WTC11 (cell line): ENCODE data around the gene PDZK1IP1. TPM values are rescaled to one million over a fixed set of nuclear protein-coding genes. Genes with fewer than 3 reads are reported as not detected.

Source experiments
- ATAC-seq: fragments of 200-7000 bp; cut with Tn5 transposase; 2 replicates; pipeline ENCODE4 v1.10.0; 2021; ENCODE audit warnings: mild to moderate bottlenecking, moderate library complexity
- CTCF ChIA-PET: fragments of 300-600 bp; sonication (Branson Sonifier 250); formaldehyde crosslinking; loops from one replicate; lab custom pipeline; 2021; ENCODE audit warnings: antibody characterized with exemption; lab: Charles Lee
- POLR2A ChIA-PET: fragments of 350-600 bp; sonication (Branson Sonifier 250); formaldehyde crosslinking; loops from one replicate; lab custom pipeline; 2021; ENCODE audit warnings: antibody characterized with exemption; lab: Charles Lee
- DNase-seq: peaks from one replicate; pipeline ENCODE4 v3.0.0; 2021; ENCODE audit warnings: low spot score
- H3K27ac Mint-ChIP-seq: 2 replicates; pipeline ENCODE4 v1.8.0; 2021; ENCODE audit warnings: mixed read lengths
- H3K27me3 Mint-ChIP-seq: 2 replicates; pipeline ENCODE4 v1.8.0; 2021; ENCODE audit warnings: low read depth, mild to moderate bottlenecking, moderate library complexity, mixed read lengths
- H3K36me3 Mint-ChIP-seq: 2 replicates; pipeline ENCODE4 v1.8.0; 2021; ENCODE audit warnings: mixed read lengths
- H3K4me1 Mint-ChIP-seq: 2 replicates; pipeline ENCODE4 v1.8.0; 2022; ENCODE audit warnings: mixed read lengths
- H3K4me3 Mint-ChIP-seq: 2 replicates; pipeline ENCODE4 v1.8.0; 2021; ENCODE audit warnings: mild to moderate bottlenecking, moderate library complexity, mixed read lengths
- H3K9me3 Mint-ChIP-seq: 2 replicates; pipeline ENCODE4 v1.8.0; 2021; ENCODE audit warnings: mixed read lengths
- ATF1 ChIP-seq: sonication (generic); formaldehyde crosslinking; IDR thresholded peaks from 2 replicates; pipeline ENCODE4 v1.8.1; 2023; ENCODE audit warnings: mild to moderate bottlenecking, moderate library complexity, missing genetic modification reagents
- ESRRA ChIP-seq: sonication (generic); formaldehyde crosslinking; IDR thresholded peaks from 2 replicates; pipeline ENCODE4 v1.8.1; 2022; ENCODE audit warnings: mild to moderate bottlenecking, missing genetic modification reagents, borderline replicate concordance
- FOXJ3 ChIP-seq: sonication (generic); formaldehyde crosslinking; IDR thresholded peaks from 2 replicates; pipeline ENCODE4 v1.9.0; 2021; ENCODE audit warnings: missing genetic modification reagents, mild to moderate bottlenecking, borderline replicate concordance
- FOXK1 ChIP-seq: sonication (generic); formaldehyde crosslinking; IDR thresholded peaks from 2 replicates; pipeline ENCODE4 v1.8.0; 2022; ENCODE audit warnings: mild to moderate bottlenecking, moderate library complexity, missing genetic modification reagents
- GRHL2 ChIP-seq: fragments of 250-450 bp; sonication (Bioruptor Pico); IDR thresholded peaks from 2 replicates; pipeline ENCODE4 v1.8.0; 2022; ENCODE audit warnings: mild to moderate bottlenecking, moderate library complexity; ENCODE audit not compliant: insufficient replicate concordance, severe bottlenecking
- IRF2 ChIP-seq: sonication (generic); formaldehyde crosslinking; IDR thresholded peaks from 2 replicates; pipeline ENCODE4 v1.8.0; 2022; ENCODE audit warnings: low read depth, missing genetic modification reagents, borderline replicate concordance
- MYBL2 ChIP-seq: sonication (generic); formaldehyde crosslinking; IDR thresholded peaks from 2 replicates; pipeline ENCODE4 v1.8.1; 2023; ENCODE audit warnings: mild to moderate bottlenecking, moderate library complexity, missing genetic modification reagents
- PRRX2 ChIP-seq: fragments of 250-450 bp; sonication (Bioruptor Pico); IDR thresholded peaks from 2 replicates; pipeline ENCODE4 v1.8.0; 2021; ENCODE audit warnings: mild to moderate bottlenecking
- RORB ChIP-seq: fragments of 250-450 bp; sonication (Bioruptor Pico); IDR thresholded peaks from 2 replicates; pipeline ENCODE4 v1.9.0; 2021; ENCODE audit warnings: mild to moderate bottlenecking
- SP1 ChIP-seq: sonication (generic); formaldehyde crosslinking; conservative IDR thresholded peaks from 2 replicates; pipeline ENCODE4 v1.8.1; 2022; ENCODE audit warnings: missing genetic modification reagents
- TEAD1 ChIP-seq: sonication (generic); formaldehyde crosslinking; IDR thresholded peaks from 2 replicates; pipeline ENCODE4 v1.8.0; 2022; ENCODE audit warnings: mild to moderate bottlenecking, missing genetic modification reagents
- ZNF317 ChIP-seq: sonication (generic); formaldehyde crosslinking; IDR thresholded peaks from 2 replicates; pipeline ENCODE4 v1.8.1; 2023; ENCODE audit warnings: low read depth, mild to moderate bottlenecking, moderate library complexity, missing genetic modification reagents, borderline replicate concordance
- ZNF416 ChIP-seq: fragments of 250-450 bp; sonication (Bioruptor Pico); IDR thresholded peaks from 2 replicates; pipeline ENCODE4 v1.9.0; 2021; ENCODE audit warnings: mild to moderate bottlenecking, inconsistent platforms
- ZNF671 ChIP-seq: fragments of 250-450 bp; sonication (Bioruptor Pico); IDR thresholded peaks from 2 replicates; pipeline ENCODE4 v1.8.0; 2021; ENCODE audit warnings: mild to moderate bottlenecking
- total RNA-seq: library from RNA; stranded (reverse); gene quantifications from 3 replicates; pipeline ENCODE4 v1.2.3, GENCODE V29; 2021
- TF ChIP-seq, protein P1 (sequence below): fragments of 250-450 bp; sonication (Bioruptor Pico); IDR thresholded peaks from 2 replicates; pipeline ENCODE4 v1.9.0; 2021; ENCODE audit warnings: mild to moderate bottlenecking, borderline replicate concordance
- TF ChIP-seq, protein P2 (sequence below): fragments of 250-450 bp; sonication (Bioruptor Pico); IDR thresholded peaks from 2 replicates; pipeline ENCODE4 v1.9.0; 2021; ENCODE audit warnings: moderate library complexity, mild to moderate bottlenecking, inconsistent platforms, borderline replicate concordance
- TF ChIP-seq, protein P3 (sequence below): sonication (generic); formaldehyde crosslinking; IDR thresholded peaks from 2 replicates; pipeline ENCODE4 v1.8.1; 2022; ENCODE audit warnings: low read depth, mild to moderate bottlenecking, moderate library complexity, missing genetic modification reagents, borderline replicate concordance
- TF ChIP-seq, protein P4 (sequence below): sonication (generic); formaldehyde crosslinking; IDR thresholded peaks from 2 replicates; pipeline ENCODE4 v1.8.1; 2023; ENCODE audit warnings: mild to moderate bottlenecking, missing genetic modification reagents, moderate library complexity
- TF ChIP-seq, protein P5 (sequence below): fragments of 250-450 bp; sonication (Bioruptor Pico); conservative IDR thresholded peaks from 2 replicates; pipeline ENCODE4 v1.9.0; 2021; ENCODE audit warnings: mild to moderate bottlenecking

Gene PDZK1IP1
- total RNA-seq, 1 experiment from 2014 or later = not detected

DNA sequence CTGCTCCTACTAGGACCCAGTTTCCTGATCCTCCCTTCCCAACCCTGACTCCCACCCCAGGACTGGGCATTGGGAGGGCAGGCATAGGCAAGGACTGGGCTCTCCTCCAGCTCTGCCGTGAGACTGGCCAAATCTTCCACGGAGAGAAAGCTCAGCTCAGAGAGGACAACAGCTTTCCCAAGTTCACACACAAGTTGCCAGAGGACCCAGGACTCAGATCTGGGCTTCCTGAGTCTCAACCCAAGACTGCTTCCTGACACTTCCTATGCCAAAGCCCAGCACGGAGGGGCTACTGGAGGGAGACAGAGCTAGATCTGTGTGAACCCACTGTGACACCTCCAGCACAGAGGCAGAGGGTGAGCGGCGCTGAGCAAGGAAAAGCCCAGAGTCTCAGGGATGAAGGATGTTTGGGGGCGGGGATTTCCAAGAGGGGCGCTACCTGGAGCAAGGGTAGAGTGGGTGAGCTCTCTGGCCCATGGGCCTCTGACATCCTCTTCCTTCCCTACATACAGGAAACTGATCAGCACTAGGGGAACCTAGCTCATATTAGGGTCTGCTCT, 7.1 kb downstream of the PDZK1IP1 start:
- H3K27me3 Mint-ChIP-seq = peaks cover 46% of the 10 kb centered on the region
- TF ChIP-seq FOXK1 (CRISPR knock-in tag) = no peak
- no peak for TF ChIP-seq ZNF317
- TF ChIP-seq, protein P1, sequence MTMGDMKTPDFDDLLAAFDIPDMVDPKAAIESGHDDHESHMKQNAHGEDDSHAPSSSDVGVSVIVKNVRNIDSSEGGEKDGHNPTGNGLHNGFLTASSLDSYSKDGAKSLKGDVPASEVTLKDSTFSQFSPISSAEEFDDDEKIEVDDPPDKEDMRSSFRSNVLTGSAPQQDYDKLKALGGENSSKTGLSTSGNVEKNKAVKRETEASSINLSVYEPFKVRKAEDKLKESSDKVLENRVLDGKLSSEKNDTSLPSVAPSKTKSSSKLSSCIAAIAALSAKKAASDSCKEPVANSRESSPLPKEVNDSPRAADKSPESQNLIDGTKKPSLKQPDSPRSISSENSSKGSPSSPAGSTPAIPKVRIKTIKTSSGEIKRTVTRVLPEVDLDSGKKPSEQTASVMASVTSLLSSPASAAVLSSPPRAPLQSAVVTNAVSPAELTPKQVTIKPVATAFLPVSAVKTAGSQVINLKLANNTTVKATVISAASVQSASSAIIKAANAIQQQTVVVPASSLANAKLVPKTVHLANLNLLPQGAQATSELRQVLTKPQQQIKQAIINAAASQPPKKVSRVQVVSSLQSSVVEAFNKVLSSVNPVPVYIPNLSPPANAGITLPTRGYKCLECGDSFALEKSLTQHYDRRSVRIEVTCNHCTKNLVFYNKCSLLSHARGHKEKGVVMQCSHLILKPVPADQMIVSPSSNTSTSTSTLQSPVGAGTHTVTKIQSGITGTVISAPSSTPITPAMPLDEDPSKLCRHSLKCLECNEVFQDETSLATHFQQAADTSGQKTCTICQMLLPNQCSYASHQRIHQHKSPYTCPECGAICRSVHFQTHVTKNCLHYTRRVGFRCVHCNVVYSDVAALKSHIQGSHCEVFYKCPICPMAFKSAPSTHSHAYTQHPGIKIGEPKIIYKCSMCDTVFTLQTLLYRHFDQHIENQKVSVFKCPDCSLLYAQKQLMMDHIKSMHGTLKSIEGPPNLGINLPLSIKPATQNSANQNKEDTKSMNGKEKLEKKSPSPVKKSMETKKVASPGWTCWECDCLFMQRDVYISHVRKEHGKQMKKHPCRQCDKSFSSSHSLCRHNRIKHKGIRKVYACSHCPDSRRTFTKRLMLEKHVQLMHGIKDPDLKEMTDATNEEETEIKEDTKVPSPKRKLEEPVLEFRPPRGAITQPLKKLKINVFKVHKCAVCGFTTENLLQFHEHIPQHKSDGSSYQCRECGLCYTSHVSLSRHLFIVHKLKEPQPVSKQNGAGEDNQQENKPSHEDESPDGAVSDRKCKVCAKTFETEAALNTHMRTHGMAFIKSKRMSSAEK = no peak
- TF ChIP-seq, all 79 proteins: peak for 0
- Mint-ChIP-seq H3K9me3 (no peaks in the 10 kb centered on the region), H3K4me1 (peaks cover 19% of the 10 kb centered on the region), H3K36me3 (no peaks in the 10 kb centered on the region), H3K27ac (no peak overlapping the region), H3K4me3 (no peak overlapping the region)
- ATAC-seq (no peak), DNase-seq (no peak)
- ChIA-PET POLR2A (no interaction called here), CTCF (interaction anchor here (1.0 to 2.2 kb wide), 4 partner anchors 10 to 249 kb away, joined by 3 to 9 read pairs (median 6); no protein-coding TSS in a partner anchor)

DNA sequence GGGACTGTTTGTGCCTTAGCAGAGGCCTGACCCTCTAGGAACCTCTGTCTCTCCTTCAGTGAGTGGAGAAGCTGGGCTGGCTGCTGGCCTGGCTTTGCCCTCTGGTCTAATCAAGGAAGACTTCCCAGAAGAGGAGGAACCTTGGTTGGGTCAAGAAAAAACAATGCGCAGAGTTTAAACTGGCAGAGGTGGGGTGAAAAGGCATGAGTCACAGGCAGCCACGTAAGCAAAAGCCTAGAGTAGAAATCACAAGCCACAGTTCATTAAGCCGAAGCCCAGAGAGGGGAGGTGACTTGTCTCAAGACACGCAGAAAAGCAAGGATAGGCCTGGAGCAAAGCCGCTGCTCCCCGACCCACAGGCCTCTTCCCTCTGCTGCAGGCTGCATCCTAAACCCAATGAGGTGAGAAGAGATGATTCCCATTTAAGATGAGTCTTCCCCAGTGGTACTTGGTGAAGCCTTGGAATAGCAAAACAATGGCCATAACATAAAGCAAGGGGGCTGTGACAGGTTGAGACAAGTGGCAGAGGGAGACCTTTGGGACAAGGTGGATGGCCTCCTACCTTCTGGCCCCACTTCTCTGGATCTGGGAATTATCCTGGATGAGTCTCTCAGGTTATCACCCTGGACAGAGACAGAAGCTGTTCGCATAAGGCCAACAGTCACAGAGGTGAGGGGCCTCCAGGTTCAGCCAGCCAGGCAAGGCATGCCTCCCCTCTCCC, 7.7 kb downstream of the PDZK1IP1 start:
- Mint-ChIP-seq H3K36me3 (no peaks in the 10 kb centered on the region), H3K27ac (no peak overlapping the region)
- CTCF ChIA-PET = interaction anchor here (1.0 to 4.8 kb wide), 4 partner anchors 9 to 250 kb away, joined by 3 to 152 read pairs (median 5); partner anchors contain the start of gene PDZK1IP1
- TF ChIP-seq ATF1 (CRISPR knock-in tag) (no peak), GRHL2 (CRISPR knock-in tag) (no peak), SP1 (no peak)
- TF ChIP-seq, protein P2, sequence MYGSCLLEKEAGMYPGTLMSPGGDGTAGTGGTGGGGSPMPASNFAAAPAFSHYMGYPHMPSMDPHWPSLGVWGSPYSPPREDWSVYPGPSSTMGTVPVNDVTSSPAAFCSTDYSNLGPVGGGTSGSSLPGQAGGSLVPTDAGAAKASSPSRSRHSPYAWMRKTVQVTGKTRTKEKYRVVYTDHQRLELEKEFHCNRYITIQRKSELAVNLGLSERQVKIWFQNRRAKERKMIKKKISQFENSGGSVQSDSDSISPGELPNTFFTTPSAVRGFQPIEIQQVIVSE (CRISPR knock-in tag) = no peak
- TF ChIP-seq, all 79 proteins: peak for 0
- Mint-ChIP-seq H3K4me1 (peaks cover 19% of the 10 kb centered on the region), H3K9me3 (no peaks in the 10 kb centered on the region), H3K4me3 (no peak overlapping the region), H3K27me3 (peaks cover 46% of the 10 kb centered on the region)
- POLR2A ChIA-PET = interaction anchor here (0.6 kb wide), 1 partner anchor 285 kb away, joined by 3 read pairs; no protein-coding TSS in a partner anchor
- no peak for ATAC-seq
- DNase-seq = no peak

DNA sequence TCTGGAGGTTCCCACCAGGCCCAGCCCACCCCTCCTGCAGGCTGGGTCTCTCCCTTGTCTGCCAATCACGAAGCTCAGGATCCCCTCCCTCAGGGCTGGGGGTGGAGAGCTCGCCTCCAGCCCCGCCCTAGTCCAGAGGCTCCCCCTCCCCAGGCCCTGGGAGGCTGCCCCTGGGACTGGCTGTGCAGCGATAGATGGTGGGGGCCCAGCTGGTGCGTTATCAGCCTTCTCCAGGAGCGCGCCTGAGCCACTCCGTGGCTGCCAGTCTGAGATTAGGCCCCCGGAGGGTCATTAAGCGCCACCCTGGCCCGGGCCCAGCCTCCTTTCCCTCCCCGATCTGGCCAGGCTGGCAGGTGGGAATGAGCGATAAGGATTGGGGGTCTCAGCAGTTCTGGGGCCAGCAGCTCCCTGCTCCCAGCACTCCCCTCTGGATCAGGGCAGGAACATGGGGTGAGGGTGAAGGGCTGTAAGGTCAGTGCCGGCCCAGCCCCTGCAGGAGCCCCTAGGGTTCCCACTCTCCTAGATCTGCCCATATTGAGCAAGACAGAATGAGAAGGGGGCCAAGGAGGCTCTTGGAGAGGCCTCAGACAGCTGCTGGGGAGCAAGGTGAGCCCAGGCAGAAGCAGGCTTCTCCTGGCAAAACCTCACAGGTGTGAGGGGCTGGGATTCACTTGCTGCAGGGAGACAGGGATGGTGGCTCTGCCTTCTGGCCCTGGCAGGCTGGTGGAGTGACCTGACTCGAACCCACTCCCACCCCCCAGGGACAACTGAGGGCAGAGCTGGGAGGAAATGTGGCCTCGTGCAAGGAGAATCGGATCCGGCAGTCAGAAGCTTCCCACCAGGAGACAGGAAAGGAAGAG, 8.5 kb downstream of the PDZK1IP1 start:
- POLR2A ChIA-PET = interaction anchor here (0.6 to 1.0 kb wide), 2 partner anchors 133 to 286 kb away, joined by 3 read pairs; partner anchors contain the start of gene STIL
- Mint-ChIP-seq H3K36me3 (no peaks in the 10 kb centered on the region), H3K27me3 (peaks cover 45% of the 10 kb centered on the region), H3K27ac (no peak overlapping the region), H3K4me3 (peak overlapping the region; percentile 15; the same call in 1 of the 2 replicates), H3K4me1 (peaks cover 19% of the 10 kb centered on the region), H3K9me3 (no peaks in the 10 kb centered on the region)
- DNase-seq (no peak), ATAC-seq (peak; percentile 60)
- CTCF ChIA-PET = interaction anchor here (1.0 to 4.8 kb wide), 3 partner anchors 9 to 251 kb away, joined by 3 to 152 read pairs (median 3); partner anchors contain the start of gene PDZK1IP1
- TF ChIP-seq ESRRA (CRISPR knock-in tag) = no peak
- TF ChIP-seq, protein P3, sequence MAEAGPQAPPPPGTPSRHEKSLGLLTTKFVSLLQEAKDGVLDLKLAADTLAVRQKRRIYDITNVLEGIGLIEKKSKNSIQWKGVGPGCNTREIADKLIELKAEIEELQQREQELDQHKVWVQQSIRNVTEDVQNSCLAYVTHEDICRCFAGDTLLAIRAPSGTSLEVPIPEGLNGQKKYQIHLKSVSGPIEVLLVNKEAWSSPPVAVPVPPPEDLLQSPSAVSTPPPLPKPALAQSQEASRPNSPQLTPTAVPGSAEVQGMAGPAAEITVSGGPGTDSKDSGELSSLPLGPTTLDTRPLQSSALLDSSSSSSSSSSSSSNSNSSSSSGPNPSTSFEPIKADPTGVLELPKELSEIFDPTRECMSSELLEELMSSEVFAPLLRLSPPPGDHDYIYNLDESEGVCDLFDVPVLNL (CRISPR knock-in tag) = no peak
- no peak for TF ChIP-seq ZNF671 (CRISPR knock-in tag)
- no peak for TF ChIP-seq ATF1 (CRISPR knock-in tag)
- TF ChIP-seq RORB (CRISPR knock-in tag) = no peak
- no peak for TF ChIP-seq PRRX2 (CRISPR knock-in tag)
- no peak for TF ChIP-seq MYBL2 (CRISPR knock-in tag)
- TF ChIP-seq, protein P4, sequence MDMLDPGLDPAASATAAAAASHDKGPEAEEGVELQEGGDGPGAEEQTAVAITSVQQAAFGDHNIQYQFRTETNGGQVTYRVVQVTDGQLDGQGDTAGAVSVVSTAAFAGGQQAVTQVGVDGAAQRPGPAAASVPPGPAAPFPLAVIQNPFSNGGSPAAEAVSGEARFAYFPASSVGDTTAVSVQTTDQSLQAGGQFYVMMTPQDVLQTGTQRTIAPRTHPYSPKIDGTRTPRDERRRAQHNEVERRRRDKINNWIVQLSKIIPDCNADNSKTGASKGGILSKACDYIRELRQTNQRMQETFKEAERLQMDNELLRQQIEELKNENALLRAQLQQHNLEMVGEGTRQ (CRISPR knock-in tag) = no peak
- TF ChIP-seq FOXJ3 (CRISPR knock-in tag) = no peak
- TF ChIP-seq TEAD1 (CRISPR knock-in tag) = no peak
- TF ChIP-seq IRF2 = no peak
- TF ChIP-seq ZNF416 (CRISPR knock-in tag) = no peak
- TF ChIP-seq, protein P5, sequence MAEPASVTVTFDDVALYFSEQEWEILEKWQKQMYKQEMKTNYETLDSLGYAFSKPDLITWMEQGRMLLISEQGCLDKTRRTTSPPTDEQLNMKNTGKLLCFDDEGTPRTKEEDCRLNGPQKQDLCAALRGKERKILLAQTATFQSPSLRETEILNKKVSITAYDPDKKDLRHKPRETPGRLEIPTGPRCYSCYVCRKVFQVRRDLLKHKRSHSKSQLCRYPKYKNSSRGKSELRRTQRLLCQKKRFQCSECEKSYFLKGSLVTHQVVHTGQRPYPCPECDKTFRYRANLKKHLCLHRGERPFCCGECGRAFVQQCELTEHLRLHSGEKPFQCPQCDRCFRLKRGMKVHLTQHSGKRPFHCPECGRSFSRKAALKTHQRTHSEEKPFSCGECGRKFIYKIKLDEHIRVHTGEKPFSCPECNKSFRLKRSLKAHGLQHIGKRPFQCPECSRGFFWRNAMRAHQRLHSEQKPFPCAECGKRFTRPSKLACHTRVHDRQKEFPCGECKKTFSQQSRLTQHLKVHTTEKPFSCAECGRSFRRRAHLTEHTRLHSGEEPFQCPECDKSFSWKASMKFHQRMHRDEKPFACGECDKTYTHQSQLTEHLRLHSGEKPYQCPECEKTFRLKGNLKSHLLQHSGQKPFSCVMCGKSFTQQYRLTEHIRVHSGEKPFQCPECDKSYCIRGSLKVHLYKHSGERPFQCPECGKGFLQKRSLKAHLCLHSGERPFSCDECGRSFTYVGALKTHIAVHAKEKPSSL (CRISPR knock-in tag) = no peak
- TF ChIP-seq ZNF317 = no peak
